HK-2 (cell line): ENCODE measurements around the gene PSMC5.
"Not testable (repeated sequence)": the region's sequence is repeated elsewhere in the genome, so short reads cannot be mapped to it uniquely, and the experiment has no call there.

Experiments used
- DNase-seq: peaks from one replicate; pipeline ENCODE4 v3.0.0-alpha.2; 2018; ENCODE audit not compliant: unreplicated experiment

PSMC5 gene

GRCh38 chr17:63827002-63827800 lies at the start of gene PSMC5, which contains the start of gene FTSJ3:
Gene PSMC5, plus strand, starts transcription at chr17:63827431. Its CDS starts 60 bp downstream, at chr17:63827491.
Gene FTSJ3, minus strand, starts transcription at chr17:63827663. Its CDS starts 761 bp downstream, at chr17:63826902.
- peak; percentile 95 for DNase-seq

- no peak for DNase-seq
These were observed 46.7 kb upstream of the PSMC5 start for GRCh38 chr17:63780507-63780906.

DNA sequence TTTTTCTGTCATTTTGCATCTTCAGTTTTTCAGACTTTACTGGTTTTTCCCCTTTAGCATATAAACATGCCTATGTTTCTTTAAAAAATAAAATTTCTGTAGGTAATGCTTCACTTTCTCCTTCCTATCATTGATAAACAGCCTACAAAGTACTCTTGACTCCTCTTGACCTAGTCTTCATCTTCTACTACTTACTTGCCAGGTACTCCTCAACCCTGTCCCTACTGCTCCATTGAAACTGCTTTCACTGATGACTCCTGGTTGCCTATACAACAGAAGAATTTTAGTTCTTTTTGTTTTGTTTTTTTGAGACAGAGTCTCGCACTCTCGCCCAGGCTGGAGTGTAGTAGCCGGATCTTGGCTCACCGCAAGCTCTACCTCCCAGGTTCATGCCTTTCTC lies 46.3 kb upstream of the PSMC5 start:
- no peak for DNase-seq

DNA sequence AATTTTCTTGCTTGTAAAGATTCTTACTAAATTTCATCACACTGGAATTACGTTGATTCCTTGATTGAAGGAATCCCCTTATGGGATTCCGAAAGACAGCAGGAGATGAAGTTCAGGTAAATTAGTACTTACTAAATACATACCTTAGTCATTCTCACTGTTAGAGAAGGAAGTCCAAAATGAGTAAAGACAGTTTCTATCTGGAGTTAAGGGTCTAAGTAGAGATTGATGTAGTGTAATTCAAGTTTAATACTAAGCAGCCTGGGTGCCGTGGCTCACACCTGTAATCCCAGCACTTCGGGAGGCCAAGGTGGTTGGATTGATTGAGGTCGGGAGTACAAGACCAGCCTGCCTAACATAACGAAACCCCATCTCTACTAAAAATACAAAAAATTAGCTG lies 43.7 kb upstream of the PSMC5 start:
- DNase-seq, result no peak

GRCh38 chr17:63785556-63785955 lies 41.7 kb upstream of the PSMC5 start:
- DNase-seq, result no peak

DNA sequence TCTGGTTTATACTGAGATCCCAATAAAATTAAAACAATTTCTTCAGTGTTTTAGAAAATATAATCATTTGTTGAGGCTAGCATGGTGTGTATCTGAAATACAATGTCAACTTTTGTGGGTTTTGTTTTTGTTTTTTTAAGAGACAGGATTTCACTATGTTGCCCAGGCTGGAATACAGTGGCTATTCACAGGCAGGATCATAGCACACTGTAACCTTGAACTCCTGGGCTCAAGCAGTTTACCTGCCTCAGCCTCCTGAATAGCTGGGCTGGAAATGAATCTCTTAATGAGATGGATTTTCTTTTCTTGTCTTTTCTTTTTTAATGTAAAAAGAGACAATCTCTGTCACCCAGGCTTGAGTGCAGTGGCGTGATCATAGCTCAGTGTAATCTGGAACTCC lies 41.1 kb upstream of the PSMC5 start:
- DNase-seq, result no peak

DNA sequence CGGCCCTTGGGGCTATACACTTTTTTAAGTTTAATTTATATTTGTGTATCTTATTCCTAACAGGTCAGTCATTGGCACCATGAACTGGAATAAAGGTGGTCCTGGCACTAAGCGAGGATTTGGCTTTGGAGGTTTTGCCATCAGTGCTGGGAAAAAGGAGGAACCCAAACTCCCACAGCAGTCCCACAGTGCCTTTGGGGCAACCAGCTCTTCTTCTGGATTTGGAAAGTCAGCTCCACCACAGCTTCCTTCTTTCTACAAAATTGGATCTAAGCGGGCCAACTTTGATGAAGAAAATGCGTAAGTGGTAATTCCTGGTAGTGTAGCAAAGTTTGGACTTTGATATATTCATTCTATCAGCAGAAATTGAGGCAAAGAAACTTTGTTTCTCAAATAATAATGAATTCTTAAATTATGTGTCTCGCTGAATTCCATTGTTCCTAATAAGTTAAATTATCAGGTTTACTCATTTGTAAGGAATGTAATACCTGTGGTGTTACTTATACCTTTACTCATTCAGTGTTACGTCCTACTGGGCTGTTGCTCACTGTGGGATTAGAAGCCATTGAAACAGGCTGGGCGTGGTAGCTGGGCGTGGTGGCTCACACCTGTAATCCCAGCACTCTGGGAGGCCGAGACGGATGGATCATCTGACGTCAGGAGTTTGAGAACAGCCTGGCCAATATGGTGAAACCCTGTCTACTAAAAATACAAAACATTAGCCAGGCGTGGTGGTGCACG lies 40.1 kb upstream of the PSMC5 start:
- no peak for DNase-seq

DNA sequence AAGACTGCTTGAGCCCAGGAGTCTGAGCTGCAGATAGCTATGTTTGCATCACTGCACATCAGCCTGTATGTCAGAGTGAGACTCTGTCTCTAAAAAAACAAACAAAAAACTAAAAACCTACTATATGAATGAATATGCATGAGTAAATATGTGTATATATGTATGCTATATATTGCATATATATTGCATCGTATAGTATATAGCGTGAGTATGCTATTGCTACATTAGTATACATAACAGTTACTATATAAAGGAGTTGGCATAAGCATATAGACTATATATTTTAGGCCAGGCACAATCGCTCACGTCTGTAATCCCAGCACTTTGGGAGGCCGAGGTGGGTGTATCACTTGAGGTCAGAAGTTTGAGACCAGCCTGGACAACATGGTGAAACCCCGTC lies 37.2 kb upstream of the PSMC5 start:
- no peak for DNase-seq

- DNase-seq, result no peak
These were observed 35.0 kb upstream of the PSMC5 start for GRCh38 chr17:63792055-63792729.

GRCh38 chr17:63796375-63796774 lies 30.9 kb upstream of the PSMC5 start:
- not testable (repeated sequence) for DNase-seq

DNA sequence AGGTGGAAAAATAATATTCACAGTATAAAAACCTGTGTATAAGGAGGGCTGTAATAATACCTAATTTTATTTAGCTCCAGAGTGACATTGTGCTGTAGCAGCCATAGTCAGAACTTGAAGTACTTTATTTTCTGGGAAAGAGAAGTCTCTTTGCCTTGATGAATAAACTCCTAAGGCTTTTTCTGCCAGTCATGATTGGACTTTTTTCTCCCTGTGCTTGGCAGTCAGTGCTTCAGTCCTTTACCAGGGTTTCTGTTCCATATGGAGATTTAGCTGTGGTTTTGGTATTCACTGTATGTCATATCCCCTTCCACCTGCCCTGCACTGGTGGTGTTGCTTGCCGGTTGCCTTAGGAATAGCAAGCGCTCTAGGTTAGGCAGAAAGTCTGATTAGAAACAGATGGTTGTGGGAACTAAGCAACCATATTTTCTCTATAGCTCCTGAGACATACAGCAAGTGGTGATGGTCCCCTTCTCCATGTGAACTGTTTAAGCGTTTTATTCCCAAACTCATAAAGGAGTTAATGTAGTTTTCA lies 28.6 kb upstream of the PSMC5 start:
- no peak for DNase-seq

- no peak for DNase-seq
These were observed 26.4 kb upstream of the PSMC5 start for GRCh38 chr17:63800783-63801182.

DNA sequence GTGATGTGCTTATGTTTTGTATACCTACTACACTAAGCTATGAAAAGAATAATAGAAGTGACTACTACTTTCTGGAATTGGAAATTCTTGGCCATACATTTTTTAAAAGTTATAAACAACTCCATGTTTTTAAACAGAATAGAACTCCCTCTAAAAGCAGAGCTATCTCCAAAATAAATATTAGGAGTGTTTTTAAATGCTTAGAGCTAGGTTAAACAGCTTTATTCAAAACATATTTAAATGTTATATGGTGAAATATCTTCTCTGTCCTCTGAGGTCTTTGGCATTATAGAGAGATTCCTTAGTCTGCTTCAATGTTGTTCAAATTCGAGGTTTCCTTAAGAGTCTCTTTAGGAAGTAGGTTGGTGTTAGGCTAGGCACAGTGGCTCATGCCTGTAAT lies 22.9 kb upstream of the PSMC5 start:
- DNase-seq, result no peak

GRCh38 chr17:63805591-63805990 lies 21.6 kb upstream of the PSMC5 start:
- no peak for DNase-seq

DNA sequence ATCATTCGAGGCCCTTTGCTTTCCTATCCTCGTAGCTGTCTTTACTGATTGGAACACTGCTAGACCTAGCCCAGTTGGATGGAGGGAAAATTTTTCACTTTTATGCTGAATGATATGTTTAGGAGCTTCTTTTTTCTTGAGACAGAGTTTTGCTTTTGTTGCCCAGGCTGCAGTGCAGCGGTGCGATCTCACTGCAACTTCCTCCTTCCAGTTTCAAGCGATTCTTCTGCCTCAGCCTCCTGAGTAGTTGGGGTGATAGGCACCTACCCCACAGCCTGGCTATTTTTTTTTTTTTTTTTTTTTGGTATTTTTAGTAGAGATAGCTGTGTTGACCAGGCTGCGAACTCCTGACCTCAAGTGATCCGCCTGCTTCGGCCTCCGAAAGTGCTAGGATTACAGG lies 17.3 kb upstream of the PSMC5 start:
- no peak for DNase-seq

GRCh38 chr17:63816123-63816522 lies 11.1 kb upstream of the PSMC5 start:
- DNase-seq, result no peak

GRCh38 chr17:63816669-63817068 lies 10.6 kb upstream of the PSMC5 start:
- no peak for DNase-seq

DNA sequence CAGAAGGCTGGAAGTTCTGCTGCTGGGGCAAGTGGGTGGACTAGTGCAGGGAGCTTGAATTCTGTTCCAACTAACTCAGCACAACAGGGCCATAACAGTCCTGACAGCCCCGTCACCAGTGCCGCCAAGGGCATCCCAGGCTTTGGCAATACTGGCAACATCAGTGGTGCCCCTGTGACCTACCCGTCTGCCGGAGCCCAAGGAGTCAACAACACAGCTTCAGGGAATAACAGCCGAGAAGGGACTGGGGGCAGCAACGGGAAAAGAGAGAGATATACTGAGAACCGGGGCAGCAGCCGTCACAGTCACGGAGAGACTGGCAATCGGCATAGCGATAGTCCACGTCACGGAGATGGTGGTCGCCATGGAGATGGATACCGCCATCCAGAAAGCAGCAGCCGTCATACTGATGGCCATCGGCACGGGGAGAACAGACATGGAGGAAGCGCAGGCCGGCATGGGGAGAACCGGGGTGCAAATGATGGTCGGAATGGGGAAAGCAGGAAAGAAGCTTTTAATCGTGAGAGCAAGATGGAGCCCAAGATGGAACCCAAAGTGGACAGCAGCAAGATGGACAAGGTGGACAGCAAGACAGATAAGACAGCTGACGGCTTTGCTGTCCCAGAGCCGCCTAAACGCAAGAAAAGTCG lies 9.4 kb upstream of the PSMC5 start:
- no peak for DNase-seq

DNA sequence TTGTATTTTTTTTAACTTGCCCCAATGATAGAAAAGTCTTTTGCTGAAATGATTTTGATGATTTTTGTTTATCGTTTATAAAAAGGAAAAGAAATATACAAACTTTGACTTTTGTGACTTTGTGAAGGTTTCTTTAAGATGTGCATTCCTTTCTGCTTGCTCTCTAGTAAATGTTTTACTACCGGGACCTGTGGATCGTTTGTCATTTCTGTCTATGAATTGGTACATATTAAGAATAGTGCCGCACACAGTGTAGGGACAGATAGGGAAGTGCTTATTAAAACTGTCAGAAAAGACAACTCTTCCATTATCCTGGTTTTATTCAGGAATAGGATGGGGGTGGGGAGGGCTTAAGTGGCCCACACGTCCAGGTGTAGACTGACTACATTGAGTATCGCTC lies 8.1 kb upstream of the PSMC5 start:
- DNase-seq, result no peak

GRCh38 chr17:63819585-63820537 lies 7.4 kb upstream of the PSMC5 start:
- DNase-seq, result no peak
